C4-2B (cell line): ENCODE data around the gene PPP1R18.

Experiments used
- CTCF ChIP-seq: fragments of 450-650 bp; conservative IDR thresholded peaks from 2 replicates; pipeline ENCODE4 v1.5.1; 2017; ENCODE audit warnings: mild to moderate bottlenecking
- ZFX ChIP-seq: fragments of 450-650 bp; IDR thresholded peaks from 2 replicates; pipeline ENCODE4 v1.6.1; 2017

GRCh38 chr6:30643656-30644055 lies 42.8 kb downstream of the PPP1R18 start:
- TF ChIP-seq CTCF (no peak), ZFX (no peak)
